ENCODE measurements around the gene BEND7.

DNA sequence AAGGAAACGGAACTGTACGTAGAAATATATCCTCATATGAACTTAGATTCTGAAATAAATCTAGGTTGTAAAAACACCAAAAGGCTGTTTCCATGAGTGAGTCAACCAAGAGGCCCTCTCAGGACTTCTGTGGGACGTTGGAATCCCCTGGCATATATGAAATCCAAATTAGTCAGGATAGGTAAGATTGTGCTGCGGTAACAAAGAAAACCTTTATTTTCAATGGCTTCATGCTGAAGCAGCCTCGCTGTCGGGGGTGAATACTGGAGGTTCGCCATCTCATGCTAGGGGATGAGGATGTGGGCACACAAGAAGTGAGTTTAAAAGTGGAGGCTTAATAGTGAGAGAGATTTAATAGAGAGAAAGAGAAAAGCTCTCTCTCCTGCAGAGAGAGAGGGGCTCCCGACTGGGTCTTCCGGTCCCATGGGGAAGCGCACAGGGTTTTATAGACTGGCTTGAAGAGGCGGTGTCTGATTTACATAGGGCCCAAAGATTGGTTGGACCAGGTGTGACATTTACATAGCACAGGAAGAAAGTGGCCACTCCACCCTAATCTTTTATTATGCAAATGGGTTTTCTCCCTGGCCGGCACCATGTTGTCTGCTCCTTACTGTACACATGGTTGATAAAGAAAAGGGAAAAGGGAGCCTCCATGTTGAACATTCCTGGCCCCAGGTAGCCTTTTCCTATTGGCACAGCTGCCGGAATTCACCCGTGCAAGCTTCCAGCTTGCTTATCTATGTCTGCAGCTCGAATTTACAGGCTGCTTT is 128.4 kb downstream of the BEND7 start:
- TF ChIP-seq, protein P1, sequence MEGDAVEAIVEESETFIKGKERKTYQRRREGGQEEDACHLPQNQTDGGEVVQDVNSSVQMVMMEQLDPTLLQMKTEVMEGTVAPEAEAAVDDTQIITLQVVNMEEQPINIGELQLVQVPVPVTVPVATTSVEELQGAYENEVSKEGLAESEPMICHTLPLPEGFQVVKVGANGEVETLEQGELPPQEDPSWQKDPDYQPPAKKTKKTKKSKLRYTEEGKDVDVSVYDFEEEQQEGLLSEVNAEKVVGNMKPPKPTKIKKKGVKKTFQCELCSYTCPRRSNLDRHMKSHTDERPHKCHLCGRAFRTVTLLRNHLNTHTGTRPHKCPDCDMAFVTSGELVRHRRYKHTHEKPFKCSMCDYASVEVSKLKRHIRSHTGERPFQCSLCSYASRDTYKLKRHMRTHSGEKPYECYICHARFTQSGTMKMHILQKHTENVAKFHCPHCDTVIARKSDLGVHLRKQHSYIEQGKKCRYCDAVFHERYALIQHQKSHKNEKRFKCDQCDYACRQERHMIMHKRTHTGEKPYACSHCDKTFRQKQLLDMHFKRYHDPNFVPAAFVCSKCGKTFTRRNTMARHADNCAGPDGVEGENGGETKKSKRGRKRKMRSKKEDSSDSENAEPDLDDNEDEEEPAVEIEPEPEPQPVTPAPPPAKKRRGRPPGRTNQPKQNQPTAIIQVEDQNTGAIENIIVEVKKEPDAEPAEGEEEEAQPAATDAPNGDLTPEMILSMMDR (conservative IDR thresholded peaks at IDR 0.05), result no peak
- TF ChIP-seq EZH2 (IDR thresholded peaks at IDR 0.05; ENCODE audit: low read depth), result no peak

Data from PC-9 (cell line).